GM12801 (cell line): ENCODE data around the gene REC8.

Experiments
- TF ChIP-seq, protein P1 (sequence below): IDR thresholded peaks from one replicate; pipeline ENCODE4 v1.5.1; 2011; ENCODE audit warnings: control low read depth; ENCODE audit not compliant: insufficient read length; ENCODE audit errors: extremely low read depth

REC8 gene

DNA sequence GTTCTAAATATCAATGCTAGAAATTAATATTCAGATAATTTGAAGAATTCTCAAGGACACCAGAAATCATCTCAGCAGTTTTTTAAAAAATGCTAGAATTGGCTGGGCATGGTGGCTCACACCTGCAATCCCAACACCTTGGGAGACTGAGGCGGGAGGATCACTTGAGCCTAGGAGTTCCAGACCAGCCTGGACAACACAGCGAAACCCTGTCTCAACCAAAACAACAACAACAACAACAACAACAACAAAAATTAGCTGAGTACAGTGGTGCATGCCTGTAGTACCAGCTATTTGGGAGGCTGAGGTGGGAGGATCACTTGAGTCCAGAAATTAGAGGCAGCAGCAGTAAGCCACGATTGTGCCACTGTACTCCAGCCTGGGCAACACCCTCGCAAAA lies 47.2 kb downstream of the REC8 start:
- TF ChIP-seq, protein P1, sequence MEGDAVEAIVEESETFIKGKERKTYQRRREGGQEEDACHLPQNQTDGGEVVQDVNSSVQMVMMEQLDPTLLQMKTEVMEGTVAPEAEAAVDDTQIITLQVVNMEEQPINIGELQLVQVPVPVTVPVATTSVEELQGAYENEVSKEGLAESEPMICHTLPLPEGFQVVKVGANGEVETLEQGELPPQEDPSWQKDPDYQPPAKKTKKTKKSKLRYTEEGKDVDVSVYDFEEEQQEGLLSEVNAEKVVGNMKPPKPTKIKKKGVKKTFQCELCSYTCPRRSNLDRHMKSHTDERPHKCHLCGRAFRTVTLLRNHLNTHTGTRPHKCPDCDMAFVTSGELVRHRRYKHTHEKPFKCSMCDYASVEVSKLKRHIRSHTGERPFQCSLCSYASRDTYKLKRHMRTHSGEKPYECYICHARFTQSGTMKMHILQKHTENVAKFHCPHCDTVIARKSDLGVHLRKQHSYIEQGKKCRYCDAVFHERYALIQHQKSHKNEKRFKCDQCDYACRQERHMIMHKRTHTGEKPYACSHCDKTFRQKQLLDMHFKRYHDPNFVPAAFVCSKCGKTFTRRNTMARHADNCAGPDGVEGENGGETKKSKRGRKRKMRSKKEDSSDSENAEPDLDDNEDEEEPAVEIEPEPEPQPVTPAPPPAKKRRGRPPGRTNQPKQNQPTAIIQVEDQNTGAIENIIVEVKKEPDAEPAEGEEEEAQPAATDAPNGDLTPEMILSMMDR: no peak

DNA sequence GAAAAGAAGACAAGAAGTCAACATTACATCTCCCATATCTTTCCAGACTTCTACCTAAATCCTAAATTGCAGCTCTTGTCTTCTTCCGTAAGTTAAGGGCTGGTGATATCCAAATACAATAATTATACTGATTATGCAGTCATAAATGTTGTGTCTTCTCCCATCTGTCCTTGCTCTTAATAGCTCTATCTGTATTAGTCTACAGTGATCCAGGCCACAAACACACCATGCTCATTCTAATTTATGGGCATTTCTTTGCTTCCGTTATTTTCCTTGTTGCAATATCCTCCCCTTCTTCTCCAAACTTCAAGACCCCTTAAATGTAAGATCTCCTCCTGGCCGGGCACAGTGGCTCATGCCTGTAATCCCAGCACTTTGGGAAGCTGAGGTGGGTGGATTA lies 47.6 kb downstream of the REC8 start:
- TF ChIP-seq, protein P1: no peak

DNA sequence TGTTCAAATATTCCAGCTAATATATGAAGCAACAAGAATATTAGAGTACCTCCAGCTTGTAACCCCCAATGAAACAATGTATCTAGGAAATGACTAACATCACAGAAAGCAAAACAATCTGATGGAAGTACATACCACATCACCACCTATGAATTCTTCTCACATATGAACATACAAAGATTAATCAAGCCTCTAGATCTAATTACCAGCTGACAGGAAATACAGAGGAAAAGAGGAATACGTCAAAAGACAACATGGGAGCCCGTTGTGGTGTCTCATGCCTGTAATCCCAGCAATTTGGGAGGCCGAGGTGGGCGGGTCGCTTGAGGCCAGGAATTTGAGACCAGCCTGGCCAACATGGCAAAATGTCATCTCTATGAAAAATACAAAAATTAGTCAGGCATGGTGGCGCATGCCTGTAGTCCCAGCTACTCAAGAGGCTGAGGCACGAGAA lies 52.8 kb downstream of the REC8 start:
- TF ChIP-seq, protein P1: no peak

DNA sequence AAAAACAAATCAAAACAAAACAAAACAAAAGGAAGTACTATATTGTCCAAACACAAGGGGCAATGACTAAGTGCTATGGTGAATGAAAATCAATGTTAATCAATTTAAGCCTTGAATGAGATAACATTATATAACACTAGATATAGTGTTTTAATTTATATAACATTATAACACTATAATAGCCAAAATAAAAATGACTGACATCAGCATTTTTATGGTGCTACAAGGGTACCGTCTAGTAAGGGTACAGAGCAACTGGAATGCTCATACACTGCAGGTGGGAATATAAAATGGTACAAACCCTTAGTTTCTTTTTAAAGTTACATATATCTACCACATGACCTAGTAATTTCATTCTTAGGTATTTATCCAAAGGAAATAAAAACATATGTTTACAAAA lies 54.6 kb downstream of the REC8 start:
- TF ChIP-seq, protein P1: no peak

DNA sequence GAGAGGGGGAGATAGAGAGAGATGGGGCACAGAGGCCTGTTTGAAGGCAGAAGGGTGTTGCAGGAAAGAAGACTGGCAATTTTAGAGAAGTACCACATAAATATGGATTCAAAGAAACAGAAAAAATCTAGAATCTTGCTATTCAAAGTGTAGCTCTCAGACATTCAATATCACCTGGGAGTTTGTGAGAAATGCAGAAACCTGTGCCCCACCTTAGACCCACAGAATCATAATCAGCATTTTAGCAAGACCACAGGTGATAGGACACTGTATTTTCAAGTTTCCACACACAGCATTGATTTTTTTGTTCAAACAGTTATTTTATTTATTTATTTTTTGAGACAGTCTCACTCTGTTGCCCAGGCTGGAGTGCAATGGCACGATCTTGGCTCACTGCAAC lies 57.0 kb downstream of the REC8 start:
- TF ChIP-seq, protein P1: no peak
